Activated T-helper 9 cell treated with anti-CD3 and anti-CD28 coated beads, Interleukin-2, amount 50 U/mL, for 16 hours (primary cell): ENCODE measurements around the gene ACY1.
A peak's percentile ranks its signal among the peaks of the same experiment; 100 is the strongest.
"Not testable (repeated sequence)": the region's sequence is repeated elsewhere in the genome, so short reads cannot be mapped to it uniquely, and the experiment has no call there.

Experiments
- DNase-seq: peaks from one replicate; pipeline ENCODE4 v3.0.0-alpha.2; 2020; ENCODE audit warnings: low read depth

The ACY1 gene

DNA sequence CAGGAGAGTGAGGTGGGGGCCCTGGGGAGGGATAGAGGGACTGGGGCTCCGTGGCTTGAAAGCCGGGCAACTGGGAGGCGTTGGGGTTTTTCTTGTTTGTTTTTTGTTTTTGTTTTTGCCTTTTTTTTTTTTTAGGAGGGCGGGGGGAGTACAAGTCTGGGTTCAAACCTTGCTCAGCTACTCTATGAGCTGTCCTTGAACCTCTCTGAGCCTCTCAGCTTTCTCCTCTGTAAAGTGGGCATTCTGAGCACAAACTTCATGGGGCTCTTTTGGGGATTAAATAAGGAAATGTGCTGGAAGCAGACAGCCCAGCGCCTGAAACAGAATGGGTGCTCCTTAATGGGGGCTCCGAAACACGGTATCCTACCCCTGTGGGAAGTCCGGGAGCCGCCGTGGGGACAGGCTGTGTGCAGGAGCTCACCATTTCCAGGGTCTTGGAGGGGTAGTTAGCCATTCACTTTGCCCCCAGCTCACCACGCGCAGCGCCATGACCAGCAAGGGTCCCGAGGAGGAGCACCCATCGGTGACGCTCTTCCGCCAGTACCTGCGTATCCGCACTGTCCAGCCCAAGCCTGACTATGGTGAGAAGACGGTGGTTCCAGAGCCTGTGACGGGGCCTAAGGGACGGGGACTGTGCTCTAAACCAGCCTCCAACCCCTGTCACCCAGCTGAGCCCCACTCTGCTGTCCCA lies 388 bp downstream of the ACY1 start:
- no peak for DNase-seq

DNA sequence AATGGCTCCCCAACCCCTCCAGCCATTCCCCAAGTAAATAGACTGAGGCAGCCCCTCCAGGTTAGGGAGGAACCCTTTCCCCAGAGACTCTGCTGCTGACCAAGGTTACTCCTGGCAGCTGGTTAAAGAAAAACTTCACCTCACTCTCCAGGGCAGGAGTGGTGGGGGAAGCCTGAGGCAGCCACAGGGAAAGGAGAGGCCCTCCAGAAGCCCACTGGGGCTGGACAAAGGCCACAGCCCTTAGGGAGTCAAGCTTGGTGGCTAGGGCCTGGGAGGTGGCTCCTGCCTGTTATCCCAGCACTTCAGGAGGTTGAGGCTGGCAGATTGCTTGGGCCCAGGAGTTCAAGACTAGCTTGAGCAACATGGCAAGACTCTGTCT lies 923 bp downstream of the ACY1 start:
- DNase-seq = no peak

GRCh38 chr3:51985063-51985462 lies 1.7 kb downstream of the ACY1 start:
- no peak for DNase-seq

- no peak for DNase-seq
These were observed 2.9 kb downstream of the ACY1 start for GRCh38 chr3:51986010-51986947.

- DNase-seq = no peak
These were observed 4.2 kb downstream of the ACY1 start for GRCh38 chr3:51987568-51987967.

DNA sequence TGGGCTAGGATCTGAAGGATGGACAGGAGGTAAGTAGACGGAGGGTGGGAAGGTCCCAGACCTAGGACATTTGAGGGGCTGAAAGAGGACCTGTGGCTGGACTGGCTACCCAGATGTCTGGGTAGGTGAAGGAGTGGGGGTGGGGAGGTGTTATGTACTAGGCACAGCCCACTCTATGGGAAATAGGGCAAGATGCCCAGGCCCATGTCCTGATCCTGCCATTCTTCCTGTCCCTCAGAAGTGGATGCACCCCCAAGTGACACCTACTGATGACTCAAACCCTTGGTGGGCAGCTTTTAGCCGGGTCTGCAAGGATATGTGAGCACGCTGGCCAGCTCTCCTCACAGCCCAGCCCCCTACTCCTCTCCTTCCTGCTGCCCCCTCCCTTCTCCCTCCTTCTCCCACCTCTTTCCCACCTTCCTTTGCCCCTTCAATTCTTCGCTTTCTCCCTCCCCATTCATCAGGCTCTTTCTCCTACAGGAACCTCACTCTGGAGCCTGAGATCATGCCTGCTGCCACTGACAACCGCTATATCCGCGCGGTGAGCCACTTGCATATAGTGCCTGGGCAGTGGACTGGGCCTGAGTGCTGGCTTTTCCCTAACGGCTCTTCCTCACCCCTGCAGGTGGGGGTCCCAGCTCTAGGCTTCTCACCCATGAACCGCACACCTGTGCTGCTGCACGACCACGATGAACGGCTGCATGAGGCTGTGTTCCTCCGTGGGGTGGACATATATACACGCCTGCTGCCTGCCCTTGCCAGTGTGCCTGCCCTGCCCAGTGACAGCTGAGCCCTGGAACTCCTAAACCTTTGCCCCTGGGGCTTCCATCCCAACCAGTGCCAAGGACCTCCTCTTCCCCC lies 5.2 kb downstream of the ACY1 start:
- DNase-seq = no peak

DNA sequence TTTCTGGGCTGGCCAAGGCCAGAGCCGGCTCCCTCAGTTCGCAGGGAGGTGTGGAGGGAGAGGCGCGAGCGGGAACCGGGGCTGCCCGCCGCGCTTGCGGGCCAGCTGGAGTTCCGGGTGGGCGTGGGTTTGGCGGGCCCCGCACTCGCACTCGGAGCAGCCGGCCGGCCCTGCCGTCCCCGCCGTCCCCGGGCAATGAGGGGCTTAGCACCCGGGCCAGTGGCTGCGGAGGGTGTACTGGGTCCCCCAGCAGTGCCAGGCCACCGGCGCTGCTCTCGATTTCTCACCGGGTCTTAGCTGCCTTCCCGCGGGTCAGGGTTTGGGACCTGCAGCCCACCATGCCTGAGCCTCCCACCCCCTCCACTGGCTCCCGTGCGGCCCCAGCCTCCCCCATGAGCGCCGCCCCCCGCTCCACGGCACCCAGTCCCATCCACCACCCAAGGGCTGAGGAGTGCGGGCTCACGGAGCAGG lies 7.2 kb downstream of the ACY1 start:
- DNase-seq = not testable (repeated sequence)

- no peak for DNase-seq
These were observed 8.8 kb downstream of the ACY1 start for GRCh38 chr3:51992017-51992682.

DNA sequence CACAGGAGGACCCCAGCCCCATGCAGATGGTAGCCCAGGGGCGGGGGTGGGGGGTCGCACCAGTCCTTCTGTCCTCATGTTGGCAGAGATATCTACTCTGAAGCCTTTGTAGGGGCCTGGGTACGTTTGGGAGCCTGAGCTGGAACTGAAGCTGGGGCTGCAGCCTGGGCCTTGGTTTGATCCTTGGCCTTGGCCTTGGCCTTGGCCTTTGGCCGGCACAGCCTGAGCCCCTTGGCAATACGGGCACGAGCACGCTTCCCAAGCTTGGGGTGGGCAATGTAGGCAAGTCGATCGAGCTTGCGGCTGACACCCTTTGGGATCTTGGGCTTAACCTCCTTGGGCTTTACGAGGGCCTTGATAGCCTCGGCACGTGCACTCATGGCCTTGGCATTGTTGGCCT lies 10.3 kb downstream of the ACY1 start:
- not testable (repeated sequence) for DNase-seq

GRCh38 chr3:51994530-51994929 lies 11.2 kb downstream of the ACY1 start:
- DNase-seq = no peak

GRCh38 chr3:51995346-51996163 lies 12.2 kb downstream of the ACY1 start, which contains the start of gene RPL29:
Gene RPL29, minus strand, starts transcription at chr3:51995895. Its CDS starts 434 bp downstream, at chr3:51995461.
- DNase-seq = peak; percentile 86

- no peak for DNase-seq
These were observed 13.8 kb downstream of the ACY1 start for GRCh38 chr3:51997172-51997571.

DNA sequence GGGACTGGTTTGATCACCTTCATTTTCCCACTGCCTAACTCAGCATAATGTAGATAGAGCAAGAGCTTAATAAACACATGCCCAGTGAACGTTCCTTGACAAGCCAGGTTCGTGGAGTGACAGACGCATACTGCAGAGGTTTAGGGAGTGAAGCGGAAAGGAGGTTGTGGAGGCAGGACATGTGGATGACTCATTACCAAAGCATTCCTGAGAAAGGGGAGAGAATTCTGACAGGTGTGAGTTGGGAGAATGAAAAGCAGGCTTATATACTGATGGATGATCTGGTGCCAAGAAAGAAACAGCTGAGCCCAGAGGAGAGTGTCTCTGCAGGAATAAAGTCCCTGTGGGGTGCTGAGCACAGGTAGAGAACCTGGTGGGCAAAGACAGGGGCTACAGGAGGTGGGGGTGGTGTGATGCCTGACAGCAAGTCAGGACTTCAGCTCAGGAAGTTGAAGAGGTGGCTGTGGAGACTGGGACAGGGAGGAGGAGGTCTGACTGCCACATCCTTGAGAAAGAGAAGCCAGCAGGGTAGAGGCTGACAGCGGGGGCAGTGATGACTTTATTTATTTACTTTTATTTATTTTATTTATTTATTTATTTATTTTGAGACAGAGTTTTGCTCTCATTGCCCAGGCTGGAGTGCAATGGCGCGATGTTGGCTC lies 14.7 kb downstream of the ACY1 start:
- DNase-seq = no peak

DNA sequence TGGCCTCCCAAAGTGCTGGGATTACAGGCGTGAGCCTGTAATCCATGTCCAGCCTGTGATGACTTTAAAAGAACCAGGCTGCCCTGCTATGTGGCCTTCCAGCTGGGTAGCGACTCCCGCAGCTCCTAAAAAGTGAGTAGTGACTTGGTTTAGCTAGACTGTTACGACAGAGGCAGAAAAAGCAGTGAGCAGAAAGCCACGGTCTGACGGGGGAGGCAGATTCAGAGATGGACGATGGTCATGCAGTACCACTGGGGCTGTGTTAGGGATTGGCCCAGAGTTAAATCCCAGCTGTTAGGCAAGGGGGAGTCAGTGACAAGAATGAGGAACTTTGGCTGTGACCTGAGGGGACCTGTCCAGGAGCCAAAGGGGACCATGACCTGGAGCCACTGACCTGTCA lies 15.4 kb downstream of the ACY1 start:
- DNase-seq = no peak

DNA sequence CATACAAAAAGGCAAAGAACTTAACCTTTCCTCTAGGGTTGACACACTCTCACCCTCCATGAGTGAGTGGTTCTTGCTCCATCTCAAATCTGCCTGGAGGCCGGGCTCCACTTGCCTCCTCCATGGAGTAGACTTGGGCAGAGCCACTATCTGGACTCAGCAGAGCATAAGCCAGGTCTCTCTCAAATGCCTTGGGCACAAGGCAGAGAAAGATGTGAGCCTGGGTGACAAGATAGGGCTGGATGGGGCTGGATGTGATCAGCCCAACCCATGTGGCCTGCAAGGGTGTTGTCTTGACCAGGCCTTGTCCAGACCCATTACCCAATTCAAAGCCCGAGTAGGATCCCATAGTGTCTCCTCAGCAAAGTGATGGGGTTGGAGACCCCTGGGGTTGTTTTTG lies 16.5 kb downstream of the ACY1 start:
- no peak for DNase-seq

GRCh38 chr3:52001443-52001974 lies 18.2 kb downstream of the ACY1 start:
- peak; percentile 77 for DNase-seq

DNA sequence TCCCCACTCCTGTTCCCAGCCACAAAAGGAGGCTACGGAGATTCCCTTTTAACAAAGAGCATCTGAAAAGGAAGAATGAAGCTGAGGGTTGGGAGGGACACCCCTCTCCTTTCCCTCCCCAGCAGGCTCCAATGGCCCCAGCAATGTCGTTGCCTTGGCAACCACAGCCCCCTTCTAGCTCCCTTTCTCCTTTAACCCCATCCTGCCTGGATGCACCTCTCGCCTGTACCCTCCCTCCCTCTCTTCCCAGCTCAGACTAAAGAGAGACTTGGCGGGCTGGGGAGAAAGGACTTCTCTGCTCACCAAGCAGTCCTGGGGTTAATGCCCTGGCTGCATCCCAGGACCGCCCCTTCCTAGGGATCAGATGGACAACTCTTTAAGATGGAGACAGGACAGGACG lies 19.4 kb downstream of the ACY1 start:
- no peak for DNase-seq

GRCh38 chr3:52004163-52004787 lies 20.9 kb downstream of the ACY1 start:
- DNase-seq = no peak

DNA sequence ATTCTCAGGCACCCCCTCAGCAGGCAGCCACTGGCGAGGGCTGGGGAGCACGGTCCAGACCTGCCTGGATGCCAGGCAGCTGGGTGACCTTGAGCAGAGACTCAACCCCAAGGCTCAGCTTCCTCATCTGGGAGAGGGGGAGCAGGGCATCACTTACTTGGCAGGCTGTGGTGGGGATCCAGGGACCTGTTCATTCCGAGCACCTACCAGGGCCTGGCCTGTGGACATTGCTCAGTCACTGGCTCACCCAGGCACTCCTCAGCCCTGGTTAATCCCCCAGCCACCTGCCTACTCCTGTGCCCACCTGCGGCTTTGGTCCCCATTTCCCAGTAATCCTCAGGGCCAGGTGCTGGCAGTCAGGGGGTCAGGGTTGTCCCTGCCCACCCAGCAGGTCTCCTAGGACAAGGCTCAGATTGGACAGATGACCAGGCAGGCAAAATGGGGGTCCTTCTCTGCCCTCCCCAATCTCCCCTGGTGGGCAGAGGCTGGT lies 21.6 kb downstream of the ACY1 start:
- DNase-seq = no peak
